SK-N-SH (cell line): ENCODE measurements around the gene HNRNPC.

Experiments used
- EP300 ChIP-seq, 2 experiments: IDR thresholded peaks; 2 replicates each; pipeline versions ENCODE4 v1.4.0 to v1.6.1; 2012; ENCODE audit warnings: borderline replicate concordance in 1 of 2, low read depth in 1 of 2, low read length in 1 of 2
- EZH2phosphoT487 ChIP-seq: fragments of 200-600 bp; sonication (generic); IDR thresholded peaks from 2 replicates; pipeline ENCODE4 v1.6.1; 2017; ENCODE audit warnings: low read depth, mixed run types, mild to moderate bottlenecking, antibody characterized with exemption, moderate library complexity, borderline replicate concordance
- FOXM1 ChIP-seq: IDR thresholded peaks from 2 replicates; pipeline ENCODE4 v1.4.0; 2012; ENCODE audit warnings: low read depth, mild to moderate bottlenecking
- MAX ChIP-seq: IDR thresholded peaks from 2 replicates; pipeline ENCODE4 v1.4.0; 2012; ENCODE audit warnings: low read depth
- NRF1 ChIP-seq: IDR thresholded peaks from 2 replicates; pipeline ENCODE4 v1.6.1; 2012; ENCODE audit warnings: low read depth, mild to moderate bottlenecking, low read length
- POLR2AphosphoS5 ChIP-seq: IDR thresholded peaks from 2 replicates; pipeline ENCODE4 v1.6.1; 2012; ENCODE audit warnings: low read depth, low read length
- SMC3 ChIP-seq: IDR thresholded peaks from 2 replicates; pipeline ENCODE4 v1.6.1; 2012; ENCODE audit warnings: low read depth, low read length, improper control_type of control experiment
- TAF1 ChIP-seq: IDR thresholded peaks from 2 replicates; pipeline ENCODE4 v1.6.1; 2012; ENCODE audit warnings: low read depth, mild to moderate bottlenecking, low read length, moderate library complexity, borderline replicate concordance
- TF ChIP-seq, protein P1 (sequence below): fragments of 200-600 bp; sonication (generic); IDR thresholded peaks from 2 replicates; pipeline ENCODE4 v1.6.1; 2017; ENCODE audit warnings: antibody characterized with exemption, mild to moderate bottlenecking, moderate library complexity

GRCh38 chr14:21227981-21228380 lies 41.3 kb downstream of the HNRNPC start:
- TF ChIP-seq FOXM1 = no peak
- TF ChIP-seq, protein P1, sequence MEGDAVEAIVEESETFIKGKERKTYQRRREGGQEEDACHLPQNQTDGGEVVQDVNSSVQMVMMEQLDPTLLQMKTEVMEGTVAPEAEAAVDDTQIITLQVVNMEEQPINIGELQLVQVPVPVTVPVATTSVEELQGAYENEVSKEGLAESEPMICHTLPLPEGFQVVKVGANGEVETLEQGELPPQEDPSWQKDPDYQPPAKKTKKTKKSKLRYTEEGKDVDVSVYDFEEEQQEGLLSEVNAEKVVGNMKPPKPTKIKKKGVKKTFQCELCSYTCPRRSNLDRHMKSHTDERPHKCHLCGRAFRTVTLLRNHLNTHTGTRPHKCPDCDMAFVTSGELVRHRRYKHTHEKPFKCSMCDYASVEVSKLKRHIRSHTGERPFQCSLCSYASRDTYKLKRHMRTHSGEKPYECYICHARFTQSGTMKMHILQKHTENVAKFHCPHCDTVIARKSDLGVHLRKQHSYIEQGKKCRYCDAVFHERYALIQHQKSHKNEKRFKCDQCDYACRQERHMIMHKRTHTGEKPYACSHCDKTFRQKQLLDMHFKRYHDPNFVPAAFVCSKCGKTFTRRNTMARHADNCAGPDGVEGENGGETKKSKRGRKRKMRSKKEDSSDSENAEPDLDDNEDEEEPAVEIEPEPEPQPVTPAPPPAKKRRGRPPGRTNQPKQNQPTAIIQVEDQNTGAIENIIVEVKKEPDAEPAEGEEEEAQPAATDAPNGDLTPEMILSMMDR = no peak
- TF ChIP-seq SMC3 = no peak
- no peak for TF ChIP-seq MAX
- no peak for TF ChIP-seq EP300 (IDR thresholded peaks at IDR 0.05; ENCODE audit: borderline replicate concordance in 1 of 2, low read depth in 1 of 2, low read length in 1 of 2)
- no peak for TF ChIP-seq EZH2phosphoT487
- TF ChIP-seq TAF1 = no peak
- TF ChIP-seq POLR2AphosphoS5 = no peak
- no peak for TF ChIP-seq NRF1
